SK-N-SH (cell line): ENCODE measurements around the gene SNX22.

ENCODE experiments used
- TAF1 ChIP-seq: IDR thresholded peaks from 2 replicates; pipeline ENCODE4 v1.6.1; 2012; ENCODE audit warnings: low read depth, mild to moderate bottlenecking, low read length, moderate library complexity, borderline replicate concordance
- TF ChIP-seq, protein P1 (sequence below): fragments of 200-600 bp; sonication (generic); IDR thresholded peaks from 2 replicates; pipeline ENCODE4 v1.6.1; 2017; ENCODE audit warnings: antibody characterized with exemption, mild to moderate bottlenecking, moderate library complexity

DNA sequence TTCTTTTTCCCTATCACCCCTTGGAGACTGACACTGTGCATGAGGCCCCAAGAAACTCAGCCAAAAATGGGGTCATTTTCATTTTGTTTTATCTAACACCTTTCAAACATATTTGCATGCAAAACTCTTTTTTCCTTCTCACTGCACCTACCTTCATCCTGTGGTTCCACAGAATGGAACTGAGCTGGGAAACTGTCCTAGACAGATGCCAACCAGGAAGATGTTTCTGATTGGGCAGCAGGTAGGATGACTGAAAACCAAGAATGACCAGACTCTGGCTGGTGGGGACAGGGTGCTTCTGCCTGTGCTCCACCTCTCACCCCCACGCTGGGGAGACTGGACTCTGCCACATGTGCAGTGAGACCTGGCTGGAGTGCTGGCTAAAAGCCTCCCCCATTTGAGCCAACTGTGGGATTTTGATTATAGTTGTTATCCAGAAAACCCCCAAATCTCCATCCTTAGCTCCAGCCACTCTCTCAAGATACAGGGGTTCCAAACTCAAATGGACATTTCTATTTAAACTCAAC, 6.1 kb downstream of the SNX22 start:
- TF ChIP-seq, protein P1, sequence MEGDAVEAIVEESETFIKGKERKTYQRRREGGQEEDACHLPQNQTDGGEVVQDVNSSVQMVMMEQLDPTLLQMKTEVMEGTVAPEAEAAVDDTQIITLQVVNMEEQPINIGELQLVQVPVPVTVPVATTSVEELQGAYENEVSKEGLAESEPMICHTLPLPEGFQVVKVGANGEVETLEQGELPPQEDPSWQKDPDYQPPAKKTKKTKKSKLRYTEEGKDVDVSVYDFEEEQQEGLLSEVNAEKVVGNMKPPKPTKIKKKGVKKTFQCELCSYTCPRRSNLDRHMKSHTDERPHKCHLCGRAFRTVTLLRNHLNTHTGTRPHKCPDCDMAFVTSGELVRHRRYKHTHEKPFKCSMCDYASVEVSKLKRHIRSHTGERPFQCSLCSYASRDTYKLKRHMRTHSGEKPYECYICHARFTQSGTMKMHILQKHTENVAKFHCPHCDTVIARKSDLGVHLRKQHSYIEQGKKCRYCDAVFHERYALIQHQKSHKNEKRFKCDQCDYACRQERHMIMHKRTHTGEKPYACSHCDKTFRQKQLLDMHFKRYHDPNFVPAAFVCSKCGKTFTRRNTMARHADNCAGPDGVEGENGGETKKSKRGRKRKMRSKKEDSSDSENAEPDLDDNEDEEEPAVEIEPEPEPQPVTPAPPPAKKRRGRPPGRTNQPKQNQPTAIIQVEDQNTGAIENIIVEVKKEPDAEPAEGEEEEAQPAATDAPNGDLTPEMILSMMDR = no peak
- no peak for TF ChIP-seq TAF1
